ENCODE results near the gene BCAR1.
"Not testable (repeated sequence)": the region's sequence is repeated elsewhere in the genome, so short reads cannot be mapped to it uniquely, and the experiment has no call there.

BCAR1 gene

DNA sequence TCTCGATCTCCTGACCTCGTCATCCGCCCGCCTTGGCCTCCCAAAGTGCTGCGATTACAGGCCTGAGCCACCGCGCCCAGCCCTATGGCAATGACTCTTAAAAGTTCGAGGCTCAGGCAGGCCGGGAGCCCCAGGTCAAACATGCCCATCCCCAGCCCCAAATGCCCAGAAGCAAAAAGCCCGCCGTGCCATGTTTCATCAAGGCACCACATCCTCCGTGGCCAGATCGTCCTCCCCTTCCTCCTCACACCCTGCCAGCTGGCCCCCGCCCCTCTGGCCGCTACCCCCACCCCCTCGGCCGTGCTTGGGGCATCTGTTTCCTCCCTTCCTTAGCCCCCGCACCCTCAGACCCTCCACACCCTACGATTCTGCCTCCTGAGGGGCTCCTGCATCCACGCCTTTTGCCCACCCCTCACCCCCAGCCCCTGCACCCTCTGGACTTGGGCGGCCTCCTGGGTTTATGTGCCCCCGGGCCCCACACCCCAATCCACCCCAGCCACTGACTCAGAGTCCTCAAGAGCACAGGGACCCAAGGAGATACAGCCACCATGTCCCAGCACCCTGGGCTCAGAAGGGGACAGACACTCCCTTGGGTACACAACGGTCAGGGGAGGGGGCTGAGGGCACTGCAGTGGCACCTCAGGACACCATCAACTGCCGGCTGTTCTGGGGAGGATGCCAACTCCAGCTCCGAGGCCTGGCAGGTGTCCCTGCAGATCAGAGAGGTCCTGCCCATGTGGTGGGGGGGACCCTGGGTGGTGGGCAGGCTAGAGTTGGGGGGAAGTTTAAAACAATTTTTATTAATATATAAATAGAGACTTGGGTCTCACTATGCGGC lies 25.5 kb downstream of the BCAR1 start:
- Mint-ChIP-seq H3K4me1 (no peaks in the 10 kb centered on the region), H3K27me3 (ENCODE audit: low read depth) (no peaks in the 10 kb centered on the region), H3K36me3 (ENCODE audit: low read depth) (peaks cover 6% of the 10 kb centered on the region), H3K4me3 (no peak overlapping the region), H3K27ac (no peak overlapping the region), H3K9me3 (no peaks in the 10 kb centered on the region)
- TF ChIP-seq, protein P1, sequence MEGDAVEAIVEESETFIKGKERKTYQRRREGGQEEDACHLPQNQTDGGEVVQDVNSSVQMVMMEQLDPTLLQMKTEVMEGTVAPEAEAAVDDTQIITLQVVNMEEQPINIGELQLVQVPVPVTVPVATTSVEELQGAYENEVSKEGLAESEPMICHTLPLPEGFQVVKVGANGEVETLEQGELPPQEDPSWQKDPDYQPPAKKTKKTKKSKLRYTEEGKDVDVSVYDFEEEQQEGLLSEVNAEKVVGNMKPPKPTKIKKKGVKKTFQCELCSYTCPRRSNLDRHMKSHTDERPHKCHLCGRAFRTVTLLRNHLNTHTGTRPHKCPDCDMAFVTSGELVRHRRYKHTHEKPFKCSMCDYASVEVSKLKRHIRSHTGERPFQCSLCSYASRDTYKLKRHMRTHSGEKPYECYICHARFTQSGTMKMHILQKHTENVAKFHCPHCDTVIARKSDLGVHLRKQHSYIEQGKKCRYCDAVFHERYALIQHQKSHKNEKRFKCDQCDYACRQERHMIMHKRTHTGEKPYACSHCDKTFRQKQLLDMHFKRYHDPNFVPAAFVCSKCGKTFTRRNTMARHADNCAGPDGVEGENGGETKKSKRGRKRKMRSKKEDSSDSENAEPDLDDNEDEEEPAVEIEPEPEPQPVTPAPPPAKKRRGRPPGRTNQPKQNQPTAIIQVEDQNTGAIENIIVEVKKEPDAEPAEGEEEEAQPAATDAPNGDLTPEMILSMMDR (IDR thresholded peaks at IDR 0.05; ENCODE audit: unreplicated experiment in 3 of 3): no peak

DNA sequence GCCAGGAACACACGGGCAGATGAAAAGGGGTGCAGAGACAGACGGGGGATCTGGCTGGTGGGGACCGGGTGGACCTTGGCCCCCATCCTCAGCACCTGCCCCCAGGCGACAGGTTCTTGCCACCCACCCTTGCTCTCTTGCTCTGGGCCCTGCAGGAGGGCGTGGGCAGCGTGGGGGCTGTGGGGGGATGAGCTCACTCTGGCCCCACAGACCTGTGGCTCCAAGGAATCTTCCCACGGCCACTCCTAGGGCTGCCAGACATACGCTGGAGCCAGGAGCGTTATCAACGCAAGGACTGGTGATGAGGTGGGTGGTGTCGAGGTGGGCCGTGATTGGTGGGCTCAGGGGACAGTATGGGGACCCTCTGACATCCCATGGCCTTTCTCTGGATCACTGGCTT lies 26.3 kb downstream of the BCAR1 start:
- TF ChIP-seq, protein P1 (IDR thresholded peaks at IDR 0.05; ENCODE audit: unreplicated experiment in 3 of 3): no peak
- no peak overlapping the region for H3K27ac Mint-ChIP-seq
- no peaks in the 10 kb centered on the region for H3K27me3 Mint-ChIP-seq (ENCODE audit: low read depth)
- H3K4me3 Mint-ChIP-seq: no peak overlapping the region
- H3K36me3 Mint-ChIP-seq (ENCODE audit: low read depth): no peaks in the 10 kb centered on the region
- H3K9me3 Mint-ChIP-seq: no peaks in the 10 kb centered on the region
- H3K4me1 Mint-ChIP-seq: no peaks in the 10 kb centered on the region

DNA sequence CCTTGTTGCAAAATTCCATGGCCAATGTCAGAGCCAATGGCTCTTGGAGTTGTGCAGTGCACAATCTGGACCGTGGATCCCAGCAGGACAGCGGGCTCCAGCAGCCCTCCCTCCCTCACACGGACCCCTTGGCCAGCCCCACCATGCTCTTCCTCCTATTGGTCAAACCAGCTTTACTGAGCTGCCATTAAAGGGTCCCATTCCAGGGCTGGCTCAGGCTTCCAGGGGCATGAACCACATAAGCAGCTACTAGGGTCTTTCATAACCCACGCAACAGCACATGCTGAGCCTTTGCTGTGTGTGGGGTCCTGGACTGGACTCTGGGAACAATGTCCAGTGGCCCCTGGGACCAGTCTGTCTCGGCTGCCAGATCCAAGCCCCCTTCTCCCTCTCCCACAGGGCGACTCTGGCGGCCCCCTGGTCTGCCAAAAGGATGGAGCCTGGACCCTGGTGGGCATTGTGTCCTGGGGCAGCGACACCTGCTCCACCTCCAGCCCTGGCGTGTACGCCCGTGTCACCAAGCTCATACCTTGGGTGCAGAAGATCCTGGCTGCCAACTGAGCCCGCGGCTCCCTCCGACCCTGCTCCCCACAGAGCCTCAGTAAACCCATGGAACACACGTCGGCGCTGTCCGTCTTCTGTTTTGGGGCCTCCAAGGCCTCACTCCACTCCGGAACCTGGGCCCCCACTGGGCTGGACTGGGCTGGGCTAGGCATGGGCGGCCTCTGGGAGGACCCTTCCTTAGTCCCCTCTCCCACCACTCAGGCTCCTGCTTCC lies 26.9 kb downstream of the BCAR1 start:
- Mint-ChIP-seq H3K27me3 (ENCODE audit: low read depth) (no peaks in the 10 kb centered on the region), H3K27ac (no peak overlapping the region), H3K4me1 (peaks cover 5% of the 10 kb centered on the region), H3K4me3 (no peak overlapping the region), H3K9me3 (no peaks in the 10 kb centered on the region), H3K36me3 (ENCODE audit: low read depth) (no peaks in the 10 kb centered on the region)
- TF ChIP-seq, protein P1 (IDR thresholded peaks at IDR 0.05; ENCODE audit: unreplicated experiment in 3 of 3): no peak

DNA sequence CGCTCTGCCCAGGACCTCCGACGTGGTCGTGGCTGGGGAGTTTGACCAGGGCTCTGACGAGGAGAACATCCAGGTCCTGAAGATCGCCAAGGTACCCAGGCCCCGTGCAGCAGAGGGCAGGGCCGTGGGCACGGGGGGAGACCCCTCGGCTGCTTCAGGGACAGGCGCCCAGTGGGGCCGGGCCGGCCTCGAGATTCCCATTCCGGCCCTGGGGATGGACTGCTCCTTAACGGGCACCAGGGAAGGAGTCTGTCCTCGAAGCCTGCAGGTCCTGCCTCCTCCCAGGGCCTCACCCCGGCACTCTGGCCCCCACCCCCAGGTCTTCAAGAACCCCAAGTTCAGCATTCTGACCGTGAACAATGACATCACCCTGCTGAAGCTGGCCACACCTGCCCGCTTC lies 28.3 kb downstream of the BCAR1 start:
- H3K9me3 Mint-ChIP-seq; H3K36me3 Mint-ChIP-seq (ENCODE audit: low read depth); H3K4me3 Mint-ChIP-seq; H3K27ac Mint-ChIP-seq; H3K27me3 Mint-ChIP-seq (ENCODE audit: low read depth); H3K4me1 Mint-ChIP-seq: not testable (repeated sequence)

DNA sequence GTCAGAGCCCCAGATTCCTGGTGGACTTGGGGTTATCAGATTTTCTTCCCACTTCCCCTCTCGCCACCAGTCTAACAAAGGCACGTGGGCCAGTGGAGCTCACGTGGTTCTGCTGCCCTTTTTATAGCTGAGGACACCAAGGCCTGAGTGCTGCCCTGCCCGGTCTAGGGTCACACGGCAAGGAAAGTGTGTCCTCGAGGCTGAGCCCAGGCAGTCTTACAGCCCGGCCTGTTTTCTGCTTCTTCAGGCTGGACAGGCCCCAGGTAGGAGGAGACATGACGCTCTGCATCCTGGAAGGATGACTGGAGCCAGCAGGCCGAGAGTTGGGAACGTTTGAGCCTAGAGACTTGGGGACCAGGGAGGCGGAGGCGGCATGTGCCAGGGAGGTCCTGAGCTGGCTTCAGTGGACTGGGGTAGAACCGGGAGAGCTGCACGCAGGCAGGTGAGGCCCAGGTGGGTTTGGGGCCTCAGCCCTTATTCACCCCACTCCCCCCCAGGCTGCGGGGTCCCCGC lies 29.1 kb downstream of the BCAR1 start:
- H3K27me3 Mint-ChIP-seq (ENCODE audit: low read depth): no peaks in the 10 kb centered on the region
- H3K36me3 Mint-ChIP-seq (ENCODE audit: low read depth): no peaks in the 10 kb centered on the region

DNA sequence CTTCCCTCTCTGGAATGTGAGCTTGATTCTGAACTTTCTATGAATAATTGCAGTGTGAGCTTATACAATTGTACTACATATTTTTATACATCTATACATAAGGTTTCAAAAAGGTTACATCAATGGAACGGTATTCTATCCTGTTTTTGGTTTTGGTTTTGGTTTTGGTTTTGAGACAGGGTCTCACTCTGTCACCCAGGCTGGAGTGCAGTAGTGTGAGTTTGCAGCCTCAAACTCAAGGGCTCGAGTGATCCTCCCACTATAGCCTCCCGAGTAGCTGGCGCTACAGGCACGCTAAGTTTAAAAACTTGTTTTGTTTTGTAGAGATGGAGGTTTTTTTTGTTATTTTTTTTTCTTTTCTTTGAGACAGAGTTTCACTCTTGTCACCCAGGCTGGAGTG lies 31.6 kb downstream of the BCAR1 start:
- Mint-ChIP-seq H3K27me3 (ENCODE audit: low read depth) (no peaks in the 10 kb centered on the region), H3K9me3 (no peaks in the 10 kb centered on the region), H3K27ac (peak overlapping the region in 2 of 3 experiments; percentile 4 to 21), H3K4me3 (no peak overlapping the region), H3K4me1 (peaks cover 5% of the 10 kb centered on the region), H3K36me3 (ENCODE audit: low read depth) (no peaks in the 10 kb centered on the region)
- TF ChIP-seq, protein P1 (IDR thresholded peaks at IDR 0.05; ENCODE audit: unreplicated experiment in 3 of 3): no peak

More for the DNA sequence above, 29.1 kb downstream of the BCAR1 start:
- TF ChIP-seq, protein P1 (IDR thresholded peaks at IDR 0.05; ENCODE audit: unreplicated experiment in 3 of 3): no peak
- Mint-ChIP-seq H3K9me3 (no peaks in the 10 kb centered on the region), H3K4me3 (no peak overlapping the region), H3K4me1 (peaks cover 5% of the 10 kb centered on the region), H3K27ac (no peak overlapping the region)
